Measurements from ENCODE around the gene DNAJA4.
A peak's percentile ranks its signal among the peaks of the same experiment; 100 is the strongest.

The DNAJA4 gene

GRCh38 chr15:78304216-78305066 is 40.1 kb downstream of the DNAJA4 start (continued):
- TF ChIP-seq INSM2 (tag by site-specific recombination; IDR thresholded peaks at IDR 0.05) (no peak), ZNF266 (tag by site-specific recombination; IDR thresholded peaks at IDR 0.05; ENCODE audit: low read depth) (no peak), ZIC2 (tag by site-specific recombination; IDR thresholded peaks at IDR 0.05) (peak; percentile 33; the same call in 1 of the 2 replicates), GLIS1 (tag by site-specific recombination; IDR thresholded peaks at IDR 0.05) (0 out of 2 replicates have a peak, but pooled peaks have one; percentile 23), ZBTB20 (tag by site-specific recombination; IDR thresholded peaks at IDR 0.05) (no peak)

GRCh38 chr15:78306176-78306774 is 41.9 kb downstream of the DNAJA4 start:
- Histone ChIP-seq H3K4me1 (ENCODE audit: control insufficient read depth, insufficient read depth, low read length) (no peaks in the 10 kb centered on the region), H3K27ac (ENCODE audit: extremely low read depth, low read depth, low read length) (no peak overlapping the region), H3K9me3 (ENCODE audit: control insufficient read depth, insufficient read depth, low read depth, low read length) (no peaks in the 10 kb centered on the region), H3K4me3 (ENCODE audit: low read depth, low read length) (no peak overlapping the region), H3K36me3 (ENCODE audit: control insufficient read depth in 2 of 2, insufficient read depth in 1 of 2, low read length in 2 of 2) (no peaks in the 10 kb centered on the region)
- POLR2A ChIA-PET, result no interaction called here
- CTCF ChIA-PET, result interaction anchor here (0.8 to 9.1 kb wide), 4 partner anchors 22 to 239 kb away, joined by 3 to 176 read pairs (median 12); no protein-coding TSS in a partner anchor
- no peak for TF ChIP-seq SETDB1 (IDR thresholded peaks at IDR 0.05; ENCODE audit: insufficient read length, low read length)
- no peak for TF ChIP-seq ZNF174 (tag by site-specific recombination; IDR thresholded peaks at IDR 0.05)
- TF ChIP-seq GLIS1 (tag by site-specific recombination; IDR thresholded peaks at IDR 0.05), result peak; percentile 95
- TF ChIP-seq REST (tag by site-specific recombination; IDR thresholded peaks at IDR 0.05), result no peak
- TF ChIP-seq ZNF596 (tag by site-specific recombination; IDR thresholded peaks at IDR 0.05), result no peak
- TF ChIP-seq ZBTB21 (tag by site-specific recombination; IDR thresholded peaks at IDR 0.05), result no peak
- TF ChIP-seq ZNF580 (tag by site-specific recombination; IDR thresholded peaks at IDR 0.05), result 0 out of 2 replicates have a peak, but pooled peaks have one; percentile 13
- no peak for TF ChIP-seq ZBTB7A (tag by site-specific recombination; IDR thresholded peaks at IDR 0.05; ENCODE audit: low read depth)
- TF ChIP-seq ZFHX2 (tag by site-specific recombination; conservative IDR thresholded peaks at IDR 0.05), result no peak
- no peak for TF ChIP-seq GLI4 (tag by site-specific recombination; IDR thresholded peaks at IDR 0.05)
- no peak for TF ChIP-seq ZNF169 (tag by site-specific recombination; IDR thresholded peaks at IDR 0.05)

GRCh38 chr15:78307976-78308375 is 43.6 kb downstream of the DNAJA4 start:
- H3K27ac ChIP-seq (ENCODE audit: extremely low read depth, low read depth, low read length), result no peak overlapping the region
- ChIA-PET POLR2A (interaction anchor here (1.5 to 1.8 kb wide), 2 partner anchors 8 to 130 kb away, joined by 4 to 8 read pairs; partner anchors contain the start of genes IREB2 and SKIC8), CTCF (interaction anchor here (0.5 to 9.1 kb wide), 37 partner anchors 8 to 454 kb away, joined by 3 to 176 read pairs (median 4); partner anchors contain the start of genes IREB2 and SKIC8)
- no peak for TF ChIP-seq ZFP41 (tag by site-specific recombination; IDR thresholded peaks at IDR 0.05; ENCODE audit: borderline replicate concordance)
- no peak overlapping the region for H3K4me3 ChIP-seq (ENCODE audit: low read depth, low read length)
- no peaks in the 10 kb centered on the region for H3K9me3 ChIP-seq (ENCODE audit: control insufficient read depth, insufficient read depth, low read depth, low read length)
- H3K4me1 ChIP-seq (ENCODE audit: control insufficient read depth, insufficient read depth, low read length), result no peaks in the 10 kb centered on the region
- no peaks in the 10 kb centered on the region for H3K36me3 ChIP-seq (ENCODE audit: control insufficient read depth in 2 of 2, insufficient read depth in 1 of 2, low read length in 2 of 2)

Measured in HEK293 (cell line).